ENCODE results near the gene DHCR7. TPM values are rescaled to one million over a fixed set of nuclear protein-coding genes. Genes with fewer than 3 reads are reported as not detected.

DHCR7 gene
- total and polyA plus RNA-seq, 9 donors, result 25.3 to 264 (median 51.1) TPM

- Histone ChIP-seq H3K36me3 (no peaks in the 10 kb centered on the region), H3K27me3 (no peaks in the 10 kb centered on the region), H3K4me3 (no peak overlapping the region), H3K27ac (peak overlapping the region in 1 of 2 donors; percentile 52), H3K9me3 (no peaks in the 10 kb centered on the region), H3K4me1 (ENCODE audit: insufficient read depth) (peaks cover 13% of the 10 kb centered on the region)
- TF ChIP-seq EP300 (IDR thresholded peaks at IDR 0.05) (no peak), CTCF (IDR thresholded peaks at IDR 0.05) (no peak), POLR2A (IDR thresholded peaks at IDR 0.05) (no peak)
- intact Hi-C loops (cut with DNase I), result loop anchor here in 1 of 4 donors (5.0 kb wide), 1 partner anchor 852 kb away; no protein-coding TSS in a partner anchor
- DNase-seq, result peak in 1 of 5 donors; percentile 20
- 73 to 77% (median 74%) methylated on average over 15 of the region's 15 CpGs for WGBS, 3 donors
Observed at GRCh38 chr11:71489311-71490043, 41.3 kb upstream of the DHCR7 start.

- Histone ChIP-seq H3K36me3 (no peaks in the 10 kb centered on the region), H3K9me3 (no peaks in the 10 kb centered on the region), H3K27me3 (no peaks in the 10 kb centered on the region), H3K4me1 (ENCODE audit: insufficient read depth) (peaks cover 13% of the 10 kb centered on the region), H3K27ac (peak overlapping the region in 1 of 2 donors; percentile 52), H3K4me3 (no peak overlapping the region)
- DNase-seq, result peak in 1 of 5 donors; percentile 5
- TF ChIP-seq POLR2A (IDR thresholded peaks at IDR 0.05) (no peak), CTCF (IDR thresholded peaks at IDR 0.05) (no peak), EP300 (IDR thresholded peaks at IDR 0.05) (no peak)
- intact Hi-C loops (cut with DNase I), result loop anchor here in 1 of 4 donors (5.0 kb wide), 1 partner anchor 851 kb away; no protein-coding TSS in a partner anchor
- WGBS, 3 donors, result 40 to 55% (median 44%) methylated on average over 6 of the region's 6 CpGs
Observed at GRCh38 chr11:71488681-71489270, 40.6 kb upstream of the DHCR7 start.

DNA sequence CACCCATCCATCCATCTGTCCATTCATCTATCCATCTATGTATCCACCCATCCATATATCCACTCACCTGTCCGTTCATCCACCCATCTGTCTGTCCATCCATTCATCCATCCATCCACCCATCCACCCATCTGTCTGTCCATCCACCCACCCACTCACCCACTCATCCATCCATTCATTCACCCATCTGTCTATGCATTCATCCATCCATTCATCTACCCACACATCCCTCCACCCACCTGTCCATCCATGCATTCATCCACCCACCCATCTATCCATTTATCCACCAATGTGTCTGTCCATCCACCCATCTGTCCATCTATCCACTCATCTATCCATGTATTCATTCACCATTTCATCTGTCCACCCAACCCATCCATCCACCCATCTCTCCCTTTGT, 38.1 kb upstream of the DHCR7 start:
- Histone ChIP-seq H3K27ac (no peak overlapping the region), H3K4me3 (no peak overlapping the region), H3K27me3 (no peaks in the 10 kb centered on the region), H3K4me1 (ENCODE audit: insufficient read depth) (peaks cover 13% of the 10 kb centered on the region), H3K36me3 (no peaks in the 10 kb centered on the region), H3K9me3 (no peaks in the 10 kb centered on the region)
- 94 to 100% (median 100%) methylated on average over 1 of the region's 1 CpG for WGBS, 3 donors
- DNase-seq, result peak in 1 of 5 donors; percentile 5
- no peak for TF ChIP-seq POLR2A (IDR thresholded peaks at IDR 0.05)
- TF ChIP-seq CTCF (IDR thresholded peaks at IDR 0.05), result no peak
- TF ChIP-seq EP300 (IDR thresholded peaks at IDR 0.05), result no peak
- intact Hi-C loops (cut with DNase I), result loop anchor here in 1 of 4 donors (5.0 kb wide), 1 partner anchor 849 kb away; no protein-coding TSS in a partner anchor

- H3K27ac ChIP-seq, result no peak overlapping the region
- H3K36me3 ChIP-seq, result no peaks in the 10 kb centered on the region
- WGBS, 3 donors, result 93 to 95% (median 93%) methylated on average over 18 of the region's 18 CpGs
- no peaks in the 10 kb centered on the region for H3K27me3 ChIP-seq
- H3K9me3 ChIP-seq, result no peaks in the 10 kb centered on the region
- peaks cover 13% of the 10 kb centered on the region for H3K4me1 ChIP-seq (ENCODE audit: insufficient read depth)
- no peak overlapping the region for H3K4me3 ChIP-seq
- peak in 2 of 5 donors; percentile 5 to 6 for DNase-seq
- intact Hi-C loops (cut with DNase I), result loop anchor here in 1 of 4 donors (5.0 kb wide), 1 partner anchor 848 kb away; no protein-coding TSS in a partner anchor
- TF ChIP-seq EP300 (IDR thresholded peaks at IDR 0.05) (no peak), POLR2A (IDR thresholded peaks at IDR 0.05) (no peak), CTCF (IDR thresholded peaks at IDR 0.05) (no peak)
Observed at GRCh38 chr11:71485466-71485865, 37.3 kb upstream of the DHCR7 start.

Measured in ovary (tissue), 9 donors.